SK-N-SH (cell line): Measurements from ENCODE around the gene PTH2.

Experiments
- EP300 ChIP-seq, 2 experiments: IDR thresholded peaks; 2 replicates each; pipeline versions ENCODE4 v1.4.0 to v1.6.1; 2012; ENCODE audit warnings: borderline replicate concordance in 1 of 2, low read depth in 1 of 2, low read length in 1 of 2
- FOXM1 ChIP-seq: IDR thresholded peaks from 2 replicates; pipeline ENCODE4 v1.4.0; 2012; ENCODE audit warnings: low read depth, mild to moderate bottlenecking
- GABPA ChIP-seq: IDR thresholded peaks from 2 replicates; pipeline ENCODE4 v1.4.0; 2012; ENCODE audit warnings: low read depth, mild to moderate bottlenecking
- RAD21 ChIP-seq: IDR thresholded peaks from 2 replicates; pipeline ENCODE4 v1.6.1; 2012; ENCODE audit warnings: mild to moderate bottlenecking, low read length
- RFX5 ChIP-seq: IDR thresholded peaks from 2 replicates; pipeline ENCODE4 v1.6.1; 2012; ENCODE audit warnings: mild to moderate bottlenecking, improper control_type of control experiment, low read length
- SMC3 ChIP-seq: IDR thresholded peaks from 2 replicates; pipeline ENCODE4 v1.6.1; 2012; ENCODE audit warnings: low read depth, low read length, improper control_type of control experiment
- YY1 ChIP-seq: IDR thresholded peaks from 2 replicates; pipeline ENCODE4 v1.4.0; 2012; ENCODE audit warnings: low read depth, mild to moderate bottlenecking
- TF ChIP-seq, protein P1 (sequence below): fragments of 200-600 bp; sonication (generic); IDR thresholded peaks from 2 replicates; pipeline ENCODE4 v1.6.1; 2017; ENCODE audit warnings: antibody characterized with exemption, mild to moderate bottlenecking, moderate library complexity
- TF ChIP-seq, protein P2 (sequence below): IDR thresholded peaks from 2 replicates; pipeline ENCODE4 v1.4.0; 2012; ENCODE audit warnings: low read depth, borderline replicate concordance
- TF ChIP-seq, protein P3 (sequence below): IDR thresholded peaks from 2 replicates; pipeline ENCODE4 v1.6.1; 2012; ENCODE audit warnings: mild to moderate bottlenecking, low read depth, low read length, moderate library complexity
- TF ChIP-seq, protein P4 (sequence below): IDR thresholded peaks from 2 replicates; pipeline ENCODE4 v1.4.0; 2012; ENCODE audit warnings: low read depth, borderline replicate concordance

DNA sequence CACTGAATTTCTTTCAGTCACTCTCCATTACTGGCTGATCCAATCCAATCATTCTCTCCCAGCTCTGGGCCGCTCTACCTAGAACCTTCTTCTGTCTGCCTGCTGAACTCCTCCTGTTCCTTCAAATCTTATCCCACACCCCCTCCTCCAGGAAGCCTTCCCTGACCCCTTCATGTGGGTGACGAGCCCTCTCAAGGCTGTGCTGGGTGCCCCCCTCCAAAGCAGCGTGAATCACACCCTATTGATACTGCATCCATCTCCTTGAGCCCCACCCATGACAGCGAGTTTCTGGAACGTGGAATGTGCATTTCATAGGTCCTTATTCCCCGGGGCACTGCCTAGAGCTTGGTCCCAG is 25.2 kb upstream of the PTH2 start:
- TF ChIP-seq, protein P1, sequence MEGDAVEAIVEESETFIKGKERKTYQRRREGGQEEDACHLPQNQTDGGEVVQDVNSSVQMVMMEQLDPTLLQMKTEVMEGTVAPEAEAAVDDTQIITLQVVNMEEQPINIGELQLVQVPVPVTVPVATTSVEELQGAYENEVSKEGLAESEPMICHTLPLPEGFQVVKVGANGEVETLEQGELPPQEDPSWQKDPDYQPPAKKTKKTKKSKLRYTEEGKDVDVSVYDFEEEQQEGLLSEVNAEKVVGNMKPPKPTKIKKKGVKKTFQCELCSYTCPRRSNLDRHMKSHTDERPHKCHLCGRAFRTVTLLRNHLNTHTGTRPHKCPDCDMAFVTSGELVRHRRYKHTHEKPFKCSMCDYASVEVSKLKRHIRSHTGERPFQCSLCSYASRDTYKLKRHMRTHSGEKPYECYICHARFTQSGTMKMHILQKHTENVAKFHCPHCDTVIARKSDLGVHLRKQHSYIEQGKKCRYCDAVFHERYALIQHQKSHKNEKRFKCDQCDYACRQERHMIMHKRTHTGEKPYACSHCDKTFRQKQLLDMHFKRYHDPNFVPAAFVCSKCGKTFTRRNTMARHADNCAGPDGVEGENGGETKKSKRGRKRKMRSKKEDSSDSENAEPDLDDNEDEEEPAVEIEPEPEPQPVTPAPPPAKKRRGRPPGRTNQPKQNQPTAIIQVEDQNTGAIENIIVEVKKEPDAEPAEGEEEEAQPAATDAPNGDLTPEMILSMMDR = no peak
- TF ChIP-seq SMC3 (no peak), EP300 (IDR thresholded peaks at IDR 0.05; ENCODE audit: borderline replicate concordance in 1 of 2, low read depth in 1 of 2, low read length in 1 of 2) (no peak), YY1 (no peak), GABPA (no peak), RAD21 (no peak), RFX5 (no peak), FOXM1 (no peak)
- TF ChIP-seq, protein P2, sequence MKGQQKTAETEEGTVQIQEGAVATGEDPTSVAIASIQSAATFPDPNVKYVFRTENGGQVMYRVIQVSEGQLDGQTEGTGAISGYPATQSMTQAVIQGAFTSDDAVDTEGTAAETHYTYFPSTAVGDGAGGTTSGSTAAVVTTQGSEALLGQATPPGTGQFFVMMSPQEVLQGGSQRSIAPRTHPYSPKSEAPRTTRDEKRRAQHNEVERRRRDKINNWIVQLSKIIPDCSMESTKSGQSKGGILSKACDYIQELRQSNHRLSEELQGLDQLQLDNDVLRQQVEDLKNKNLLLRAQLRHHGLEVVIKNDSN = no peak
- TF ChIP-seq, protein P3, sequence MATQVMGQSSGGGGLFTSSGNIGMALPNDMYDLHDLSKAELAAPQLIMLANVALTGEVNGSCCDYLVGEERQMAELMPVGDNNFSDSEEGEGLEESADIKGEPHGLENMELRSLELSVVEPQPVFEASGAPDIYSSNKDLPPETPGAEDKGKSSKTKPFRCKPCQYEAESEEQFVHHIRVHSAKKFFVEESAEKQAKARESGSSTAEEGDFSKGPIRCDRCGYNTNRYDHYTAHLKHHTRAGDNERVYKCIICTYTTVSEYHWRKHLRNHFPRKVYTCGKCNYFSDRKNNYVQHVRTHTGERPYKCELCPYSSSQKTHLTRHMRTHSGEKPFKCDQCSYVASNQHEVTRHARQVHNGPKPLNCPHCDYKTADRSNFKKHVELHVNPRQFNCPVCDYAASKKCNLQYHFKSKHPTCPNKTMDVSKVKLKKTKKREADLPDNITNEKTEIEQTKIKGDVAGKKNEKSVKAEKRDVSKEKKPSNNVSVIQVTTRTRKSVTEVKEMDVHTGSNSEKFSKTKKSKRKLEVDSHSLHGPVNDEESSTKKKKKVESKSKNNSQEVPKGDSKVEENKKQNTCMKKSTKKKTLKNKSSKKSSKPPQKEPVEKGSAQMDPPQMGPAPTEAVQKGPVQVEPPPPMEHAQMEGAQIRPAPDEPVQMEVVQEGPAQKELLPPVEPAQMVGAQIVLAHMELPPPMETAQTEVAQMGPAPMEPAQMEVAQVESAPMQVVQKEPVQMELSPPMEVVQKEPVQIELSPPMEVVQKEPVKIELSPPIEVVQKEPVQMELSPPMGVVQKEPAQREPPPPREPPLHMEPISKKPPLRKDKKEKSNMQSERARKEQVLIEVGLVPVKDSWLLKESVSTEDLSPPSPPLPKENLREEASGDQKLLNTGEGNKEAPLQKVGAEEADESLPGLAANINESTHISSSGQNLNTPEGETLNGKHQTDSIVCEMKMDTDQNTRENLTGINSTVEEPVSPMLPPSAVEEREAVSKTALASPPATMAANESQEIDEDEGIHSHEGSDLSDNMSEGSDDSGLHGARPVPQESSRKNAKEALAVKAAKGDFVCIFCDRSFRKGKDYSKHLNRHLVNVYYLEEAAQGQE = no peak
- TF ChIP-seq, protein P4, sequence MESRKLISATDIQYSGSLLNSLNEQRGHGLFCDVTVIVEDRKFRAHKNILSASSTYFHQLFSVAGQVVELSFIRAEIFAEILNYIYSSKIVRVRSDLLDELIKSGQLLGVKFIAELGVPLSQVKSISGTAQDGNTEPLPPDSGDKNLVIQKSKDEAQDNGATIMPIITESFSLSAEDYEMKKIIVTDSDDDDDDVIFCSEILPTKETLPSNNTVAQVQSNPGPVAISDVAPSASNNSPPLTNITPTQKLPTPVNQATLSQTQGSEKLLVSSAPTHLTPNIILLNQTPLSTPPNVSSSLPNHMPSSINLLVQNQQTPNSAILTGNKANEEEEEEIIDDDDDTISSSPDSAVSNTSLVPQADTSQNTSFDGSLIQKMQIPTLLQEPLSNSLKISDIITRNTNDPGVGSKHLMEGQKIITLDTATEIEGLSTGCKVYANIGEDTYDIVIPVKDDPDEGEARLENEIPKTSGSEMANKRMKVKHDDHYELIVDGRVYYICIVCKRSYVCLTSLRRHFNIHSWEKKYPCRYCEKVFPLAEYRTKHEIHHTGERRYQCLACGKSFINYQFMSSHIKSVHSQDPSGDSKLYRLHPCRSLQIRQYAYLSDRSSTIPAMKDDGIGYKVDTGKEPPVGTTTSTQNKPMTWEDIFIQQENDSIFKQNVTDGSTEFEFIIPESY = no peak
